GM12865 (cell line): ENCODE measurements around the gene OR1M1.
"Not testable (repeated sequence)": the region's sequence is repeated elsewhere in the genome, so short reads cannot be mapped to it uniquely, and the experiment has no call there.

Source experiments
- DNase-seq: peaks from one replicate; pipeline ENCODE4 v3.0.0; 2010; ENCODE audit warnings: low read depth
- H3K4me3 ChIP-seq: 2 replicates; pipeline ENCODE4 v1.5.1; 2011; ENCODE audit warnings: mild to moderate bottlenecking, low read depth, low read length, control low read depth
- CTCF ChIP-seq: IDR thresholded peaks from 2 replicates; pipeline ENCODE4 v1.5.1; 2011; ENCODE audit warnings: low read length, control low read depth, low read depth, inconsistent platforms; ENCODE audit not compliant: insufficient read depth; ENCODE audit errors: missing control alignments

Gene OR1M1

DNA sequence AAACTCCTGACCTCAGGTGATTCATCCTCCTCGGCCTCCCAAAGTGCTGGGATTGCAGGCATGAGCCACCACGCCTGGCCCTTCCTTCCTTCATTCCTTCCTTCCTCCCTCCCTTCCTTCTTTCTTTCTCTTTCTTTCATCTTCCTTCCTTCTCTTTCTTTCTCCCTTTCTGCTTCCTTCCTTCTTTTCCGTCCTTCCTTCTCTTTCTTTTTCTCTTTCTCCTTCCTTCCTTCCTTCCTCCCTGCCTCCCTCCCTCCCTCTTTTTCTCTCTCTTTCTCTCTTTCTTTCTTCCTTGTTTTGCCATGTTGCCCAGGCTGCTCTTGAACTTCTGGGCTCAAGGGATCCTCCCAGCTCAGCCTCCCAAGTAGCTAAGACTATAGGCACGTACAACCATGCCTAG, 40.2 kb upstream of the OR1M1 start:
- no peak for TF ChIP-seq CTCF
- DNase-seq, result no peak

DNA sequence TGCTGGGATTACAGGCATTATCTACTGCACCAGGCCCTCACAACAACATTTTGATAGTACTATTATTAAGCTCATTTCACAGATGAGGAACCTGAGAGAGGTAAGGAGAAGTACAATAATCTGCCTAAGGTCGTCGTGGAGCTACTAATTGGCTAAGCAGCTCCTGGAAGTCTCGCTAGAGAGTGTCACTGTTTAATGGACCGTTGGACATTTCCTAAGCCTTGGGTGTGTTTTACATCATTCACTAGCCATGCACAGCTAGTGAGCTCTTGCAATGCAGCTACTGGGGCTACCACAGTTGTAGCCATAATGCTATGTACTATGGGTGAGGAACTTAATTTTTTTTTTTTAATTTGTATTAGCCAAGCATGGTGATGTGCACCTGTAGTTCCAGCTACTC, 34.0 kb upstream of the OR1M1 start:
- TF ChIP-seq CTCF, result no peak

More for the DNA sequence above, 40.2 kb upstream of the OR1M1 start:
- no peak overlapping the region for H3K4me3 ChIP-seq

GRCh38 chr19:9053674-9054073, 33.2 kb upstream of the OR1M1 start:
- DNase-seq, result not testable (repeated sequence)

More for the DNA sequence above, 34.0 kb upstream of the OR1M1 start:
- DNase-seq, result no peak
- H3K4me3 ChIP-seq, result no peak overlapping the region

DNA sequence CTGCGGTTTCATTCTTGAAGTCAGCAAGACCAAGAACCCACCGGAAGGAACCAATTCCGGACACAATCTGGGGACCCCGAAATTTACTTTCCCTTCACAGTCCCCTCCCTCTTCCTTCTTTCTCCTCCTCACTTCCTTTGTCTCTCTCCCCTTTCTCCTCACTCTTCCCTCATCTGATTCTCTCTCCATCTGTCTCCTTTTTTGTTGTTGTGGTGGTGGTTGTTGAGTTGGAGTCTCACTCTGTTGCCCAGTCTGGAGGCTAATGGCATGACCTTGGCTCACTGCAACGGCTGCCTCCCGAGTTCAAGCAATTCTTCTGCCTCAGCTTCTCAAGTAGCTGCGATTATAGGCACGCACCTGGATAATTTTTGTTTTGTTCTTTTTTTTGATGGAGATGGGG, 32.7 kb upstream of the OR1M1 start:
- no peak for TF ChIP-seq CTCF
- DNase-seq, result no peak
- no peak overlapping the region for H3K4me3 ChIP-seq

More at GRCh38 chr19:9053674-9054073, 33.2 kb upstream of the OR1M1 start:
- H3K4me3 ChIP-seq, result not testable (repeated sequence)

- H3K4me3 ChIP-seq, result no peak overlapping the region
- TF ChIP-seq CTCF, result no peak
- no peak for DNase-seq
Measured at GRCh38 chr19:9054765-9055164, 32.1 kb upstream of the OR1M1 start.

DNA sequence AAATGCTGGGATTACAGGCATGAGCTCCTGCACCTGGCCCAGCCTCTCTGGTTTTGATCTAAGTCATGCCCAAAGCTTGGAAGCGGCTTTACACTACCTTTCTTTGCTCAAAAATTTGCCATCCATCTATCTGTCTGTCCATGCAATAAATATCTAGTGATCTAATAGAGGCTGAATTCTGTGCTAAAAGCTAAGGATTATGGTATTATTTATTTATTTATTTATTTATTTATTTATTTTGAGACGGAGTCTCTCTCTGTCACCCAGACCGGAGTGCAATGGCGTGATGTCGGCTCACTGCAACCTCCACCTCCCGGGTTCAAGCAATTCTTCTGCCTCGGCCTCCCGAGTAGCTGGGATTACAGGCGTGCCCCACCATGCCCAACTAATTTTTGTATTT, 30.7 kb upstream of the OR1M1 start:
- not testable (repeated sequence) for H3K4me3 ChIP-seq

GRCh38 chr19:9057505-9058258, 29.2 kb upstream of the OR1M1 start:
- no peak overlapping the region for H3K4me3 ChIP-seq
- DNase-seq, result no peak

More for the DNA sequence above, 30.7 kb upstream of the OR1M1 start:
- not testable (repeated sequence) for DNase-seq

More at GRCh38 chr19:9057505-9058258, 29.2 kb upstream of the OR1M1 start:
- TF ChIP-seq CTCF, result no peak
